WTC11 (cell line): ENCODE measurements around the gene DLGAP5. TPM values are rescaled to one million over a fixed set of nuclear protein-coding genes. Genes with fewer than 3 reads are reported as not detected.

Source experiments
- ATAC-seq: fragments of 200-7000 bp; cut with Tn5 transposase; 2 replicates; pipeline ENCODE4 v1.10.0; 2021; ENCODE audit warnings: mild to moderate bottlenecking, moderate library complexity
- CTCF ChIA-PET: fragments of 300-600 bp; sonication (Branson Sonifier 250); formaldehyde crosslinking; loops from one replicate; lab custom pipeline; 2021; ENCODE audit warnings: antibody characterized with exemption; lab: Charles Lee
- POLR2A ChIA-PET: fragments of 350-600 bp; sonication (Branson Sonifier 250); formaldehyde crosslinking; loops from one replicate; lab custom pipeline; 2021; ENCODE audit warnings: antibody characterized with exemption; lab: Charles Lee
- DNase-seq: peaks from one replicate; pipeline ENCODE4 v3.0.0; 2021; ENCODE audit warnings: low spot score
- H3K27ac Mint-ChIP-seq: 2 replicates; pipeline ENCODE4 v1.8.0; 2021; ENCODE audit warnings: mixed read lengths
- H3K27me3 Mint-ChIP-seq: 2 replicates; pipeline ENCODE4 v1.8.0; 2021; ENCODE audit warnings: low read depth, mild to moderate bottlenecking, moderate library complexity, mixed read lengths
- H3K36me3 Mint-ChIP-seq: 2 replicates; pipeline ENCODE4 v1.8.0; 2021; ENCODE audit warnings: mixed read lengths
- H3K4me1 Mint-ChIP-seq: 2 replicates; pipeline ENCODE4 v1.8.0; 2022; ENCODE audit warnings: mixed read lengths
- H3K4me3 Mint-ChIP-seq: 2 replicates; pipeline ENCODE4 v1.8.0; 2021; ENCODE audit warnings: mild to moderate bottlenecking, moderate library complexity, mixed read lengths
- H3K9me3 Mint-ChIP-seq: 2 replicates; pipeline ENCODE4 v1.8.0; 2021; ENCODE audit warnings: mixed read lengths
- ARID4B ChIP-seq: sonication (generic); formaldehyde crosslinking; IDR thresholded peaks from 2 replicates; pipeline ENCODE4 v1.8.0; 2023; ENCODE audit warnings: missing genetic modification reagents, mild to moderate bottlenecking, borderline replicate concordance
- ATF1 ChIP-seq: sonication (generic); formaldehyde crosslinking; IDR thresholded peaks from 2 replicates; pipeline ENCODE4 v1.8.1; 2023; ENCODE audit warnings: mild to moderate bottlenecking, moderate library complexity, missing genetic modification reagents
- CREM ChIP-seq: sonication (generic); formaldehyde crosslinking; IDR thresholded peaks from 2 replicates; pipeline ENCODE4 v1.8.1; 2022; ENCODE audit warnings: mild to moderate bottlenecking, missing genetic modification reagents, moderate library complexity
- FOXP1 ChIP-seq: sonication (generic); formaldehyde crosslinking; IDR thresholded peaks from 2 replicates; pipeline ENCODE4 v1.8.0; 2022; ENCODE audit warnings: missing genetic modification reagents, mild to moderate bottlenecking, moderate library complexity, borderline replicate concordance
- HMGA2 ChIP-seq: fragments of 250-450 bp; sonication (Bioruptor Pico); IDR thresholded peaks from 2 replicates; pipeline ENCODE4 v1.4.0; 2021; ENCODE audit warnings: mild to moderate bottlenecking, moderate library complexity
- IRF2 ChIP-seq: sonication (generic); formaldehyde crosslinking; IDR thresholded peaks from 2 replicates; pipeline ENCODE4 v1.8.0; 2022; ENCODE audit warnings: low read depth, missing genetic modification reagents, borderline replicate concordance
- MLX ChIP-seq: sonication (generic); formaldehyde crosslinking; IDR thresholded peaks from 2 replicates; pipeline ENCODE4 v1.8.1; 2023; ENCODE audit warnings: mild to moderate bottlenecking, missing genetic modification reagents, moderate library complexity
- MYBL2 ChIP-seq: sonication (generic); formaldehyde crosslinking; IDR thresholded peaks from 2 replicates; pipeline ENCODE4 v1.8.1; 2023; ENCODE audit warnings: mild to moderate bottlenecking, moderate library complexity, missing genetic modification reagents
- RORB ChIP-seq: fragments of 250-450 bp; sonication (Bioruptor Pico); IDR thresholded peaks from 2 replicates; pipeline ENCODE4 v1.9.0; 2021; ENCODE audit warnings: mild to moderate bottlenecking
- TEAD1 ChIP-seq: sonication (generic); formaldehyde crosslinking; IDR thresholded peaks from 2 replicates; pipeline ENCODE4 v1.8.0; 2022; ENCODE audit warnings: mild to moderate bottlenecking, missing genetic modification reagents
- ZNF232 ChIP-seq: sonication (generic); formaldehyde crosslinking; IDR thresholded peaks from 2 replicates; pipeline ENCODE4 v1.8.0; 2022; ENCODE audit warnings: mild to moderate bottlenecking, missing genetic modification reagents
- ZNF396 ChIP-seq: fragments of 250-450 bp; sonication (Bioruptor Pico); IDR thresholded peaks from 2 replicates; pipeline ENCODE4 v1.8.0; 2021; ENCODE audit warnings: mild to moderate bottlenecking, moderate library complexity, borderline replicate concordance
- ZNF423 ChIP-seq: fragments of 250-450 bp; sonication (Bioruptor Pico); IDR thresholded peaks from 2 replicates; pipeline ENCODE4 v2.1.2; 2022; ENCODE audit warnings: mild to moderate bottlenecking, moderate library complexity
- ZNF671 ChIP-seq: fragments of 250-450 bp; sonication (Bioruptor Pico); IDR thresholded peaks from 2 replicates; pipeline ENCODE4 v1.8.0; 2021; ENCODE audit warnings: mild to moderate bottlenecking
- ZSCAN18 ChIP-seq: fragments of 250-450 bp; sonication (Bioruptor Pico); IDR thresholded peaks from 2 replicates; pipeline ENCODE4 v2.1.2; 2022; ENCODE audit warnings: mild to moderate bottlenecking, moderate library complexity
- total RNA-seq: library from RNA; stranded (reverse); gene quantifications from 3 replicates; pipeline ENCODE4 v1.2.3, GENCODE V29; 2021

DLGAP5 gene
- total RNA-seq, 1 experiment from 2014 or later = 141 TPM

GRCh38 chr14:55129428-55130195 lies 61.8 kb downstream of the DLGAP5 start (continued):
- TF ChIP-seq MLX (CRISPR knock-in tag) (0 out of 2 replicates have a peak, but pooled peaks have one; percentile 44), MYBL2 (peak; percentile 31; the same call in 1 of the 2 replicates), FOXP1 (CRISPR knock-in tag) (no peak), ARID4B (CRISPR knock-in tag) (0 out of 2 replicates have a peak, but pooled peaks have one; percentile 15)

- H3K36me3 Mint-ChIP-seq = no peaks in the 10 kb centered on the region
- ATAC-seq = peak; percentile 80
- ChIA-PET CTCF (interaction anchor here (0.5 to 1.4 kb wide), 4 partner anchors 18 to 70 kb away, joined by 3 to 8 read pairs (median 4); no protein-coding TSS in a partner anchor), POLR2A (interaction anchor here (1.1 to 1.2 kb wide), 2 partner anchors 26 to 102 kb away, joined by 3 read pairs; partner anchors contain the start of genes SOCS4 and WDHD1)
- H3K27ac Mint-ChIP-seq = no peak within 1 kb of the TSS
- H3K27me3 Mint-ChIP-seq = peaks cover 58% of the 10 kb centered on the region
- H3K4me3 Mint-ChIP-seq = peak within 1 kb of the TSS; percentile 73
- peaks cover 4% of the 10 kb centered on the region for H3K4me1 Mint-ChIP-seq
- peak; percentile 53 for DNase-seq
- H3K9me3 Mint-ChIP-seq = no peaks in the 10 kb centered on the region
- TF ChIP-seq ATF1 (no peak), CREM (peak; percentile 8; the same call in 1 of the 2 replicates), ZSCAN18 (CRISPR knock-in tag) (no peak)
Observed at GRCh38 chr14:55129086-55129427, 62.3 kb downstream of the DLGAP5 start, which contains the start of gene LGALS3. Gene LGALS3 (plus strand): TSS chr14:55129252. CDS start chr14:55137374, 8,122 bp downstream.

GRCh38 chr14:55128386-55129085 lies 62.8 kb downstream of the DLGAP5 start:
- POLR2A ChIA-PET = interaction anchor here (1.2 kb wide), 1 partner anchor 25 kb away, joined by 3 read pairs; no protein-coding TSS in a partner anchor
- no peak overlapping the region for H3K27ac Mint-ChIP-seq
- peaks cover 58% of the 10 kb centered on the region for H3K27me3 Mint-ChIP-seq
- no peaks in the 10 kb centered on the region for H3K9me3 Mint-ChIP-seq
- H3K4me3 Mint-ChIP-seq = peak overlapping the region; percentile 64
- H3K4me1 Mint-ChIP-seq = peaks cover 4% of the 10 kb centered on the region
- CTCF ChIA-PET = interaction anchor here (1.0 to 1.4 kb wide), 4 partner anchors 10 to 39 kb away, joined by 3 to 8 read pairs (median 4); no protein-coding TSS in a partner anchor
- H3K36me3 Mint-ChIP-seq = no peaks in the 10 kb centered on the region
- no peak for TF ChIP-seq HMGA2 (CRISPR knock-in tag)
- TF ChIP-seq ZNF423 (CRISPR knock-in tag) = no peak
- no peak for TF ChIP-seq TEAD1
- no peak for TF ChIP-seq RORB (CRISPR knock-in tag)
- TF ChIP-seq ZNF396 = no peak
- TF ChIP-seq MYBL2 = no peak
- no peak for TF ChIP-seq ZNF671
- no peak for TF ChIP-seq ZNF232
- TF ChIP-seq ATF1 = no peak
- TF ChIP-seq IRF2 (CRISPR knock-in tag) = no peak
- TF ChIP-seq, all 79 proteins: peak for 0
- ATAC-seq (no peak), DNase-seq (no peak)
